ENCODE data around the gene REV3L. TPM values are rescaled to one million over a fixed set of nuclear protein-coding genes. Genes with fewer than 3 reads are reported as not detected.

The REV3L gene
- total RNA-seq, 1 experiment from 2014 or later: 12.8 TPM

DNA sequence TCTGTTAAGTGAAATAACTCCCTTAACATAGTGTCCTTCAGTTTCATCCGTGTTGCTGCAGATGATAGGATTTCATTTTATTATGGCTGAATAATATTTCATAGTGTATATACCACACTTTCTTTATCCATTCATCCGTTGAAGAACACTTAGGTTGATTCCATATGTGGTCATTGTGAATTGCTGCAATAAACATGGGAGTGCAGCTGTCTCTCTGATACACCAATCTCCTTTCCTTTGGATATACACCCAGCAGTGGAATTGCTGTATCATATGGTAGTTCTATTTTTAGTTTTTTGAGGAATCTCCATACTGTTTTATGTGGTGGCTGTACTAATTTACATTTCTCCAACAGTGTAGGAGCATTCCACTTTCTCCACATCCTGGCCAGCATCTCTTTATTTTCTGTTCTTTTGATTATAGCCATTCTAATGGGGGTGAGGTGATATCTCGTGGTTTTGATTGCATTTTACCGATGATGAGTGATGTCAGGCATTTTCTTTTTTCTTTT, 202.5 kb downstream of the REV3L start:
- BruUV-seq (replicated peaks): no TSS peak
- no peak overlapping the region for H3K9ac ChIP-seq (ENCODE audit: low read length)
- H4K20me1 ChIP-seq (ENCODE audit: insufficient read depth): no peaks in the 10 kb centered on the region
- H3K27me3 ChIP-seq (ENCODE audit: insufficient read depth, low read length): no peaks in the 10 kb centered on the region
- no peaks in the 10 kb centered on the region for H3K4me1 ChIP-seq (ENCODE audit: control insufficient read depth in 1 of 2, insufficient read depth in 2 of 2, low read length in 2 of 2)
- H3K36me3 ChIP-seq (ENCODE audit: control insufficient read depth in 1 of 2, insufficient read depth in 2 of 2, low read length in 2 of 2): peaks cover 7 to 8% of the 10 kb centered on the region in 2 experiments
- H3K9me3 ChIP-seq (ENCODE audit: control insufficient read depth in 1 of 2, insufficient read depth in 1 of 2, low read depth in 1 of 2, low read length in 2 of 2): no peaks in the 10 kb centered on the region; a peak in 1 of 4 replicates
- no peak overlapping the region for H3K27ac ChIP-seq (ENCODE audit: low read depth, low read length)
- TF ChIP-seq, protein P1, sequence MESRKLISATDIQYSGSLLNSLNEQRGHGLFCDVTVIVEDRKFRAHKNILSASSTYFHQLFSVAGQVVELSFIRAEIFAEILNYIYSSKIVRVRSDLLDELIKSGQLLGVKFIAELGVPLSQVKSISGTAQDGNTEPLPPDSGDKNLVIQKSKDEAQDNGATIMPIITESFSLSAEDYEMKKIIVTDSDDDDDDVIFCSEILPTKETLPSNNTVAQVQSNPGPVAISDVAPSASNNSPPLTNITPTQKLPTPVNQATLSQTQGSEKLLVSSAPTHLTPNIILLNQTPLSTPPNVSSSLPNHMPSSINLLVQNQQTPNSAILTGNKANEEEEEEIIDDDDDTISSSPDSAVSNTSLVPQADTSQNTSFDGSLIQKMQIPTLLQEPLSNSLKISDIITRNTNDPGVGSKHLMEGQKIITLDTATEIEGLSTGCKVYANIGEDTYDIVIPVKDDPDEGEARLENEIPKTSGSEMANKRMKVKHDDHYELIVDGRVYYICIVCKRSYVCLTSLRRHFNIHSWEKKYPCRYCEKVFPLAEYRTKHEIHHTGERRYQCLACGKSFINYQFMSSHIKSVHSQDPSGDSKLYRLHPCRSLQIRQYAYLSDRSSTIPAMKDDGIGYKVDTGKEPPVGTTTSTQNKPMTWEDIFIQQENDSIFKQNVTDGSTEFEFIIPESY (IDR thresholded peaks at IDR 0.05; ENCODE audit: extremely low read depth, insufficient replicate concordance, low read length): no peak
- TF ChIP-seq, protein P2, sequence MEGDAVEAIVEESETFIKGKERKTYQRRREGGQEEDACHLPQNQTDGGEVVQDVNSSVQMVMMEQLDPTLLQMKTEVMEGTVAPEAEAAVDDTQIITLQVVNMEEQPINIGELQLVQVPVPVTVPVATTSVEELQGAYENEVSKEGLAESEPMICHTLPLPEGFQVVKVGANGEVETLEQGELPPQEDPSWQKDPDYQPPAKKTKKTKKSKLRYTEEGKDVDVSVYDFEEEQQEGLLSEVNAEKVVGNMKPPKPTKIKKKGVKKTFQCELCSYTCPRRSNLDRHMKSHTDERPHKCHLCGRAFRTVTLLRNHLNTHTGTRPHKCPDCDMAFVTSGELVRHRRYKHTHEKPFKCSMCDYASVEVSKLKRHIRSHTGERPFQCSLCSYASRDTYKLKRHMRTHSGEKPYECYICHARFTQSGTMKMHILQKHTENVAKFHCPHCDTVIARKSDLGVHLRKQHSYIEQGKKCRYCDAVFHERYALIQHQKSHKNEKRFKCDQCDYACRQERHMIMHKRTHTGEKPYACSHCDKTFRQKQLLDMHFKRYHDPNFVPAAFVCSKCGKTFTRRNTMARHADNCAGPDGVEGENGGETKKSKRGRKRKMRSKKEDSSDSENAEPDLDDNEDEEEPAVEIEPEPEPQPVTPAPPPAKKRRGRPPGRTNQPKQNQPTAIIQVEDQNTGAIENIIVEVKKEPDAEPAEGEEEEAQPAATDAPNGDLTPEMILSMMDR (IDR thresholded peaks at IDR 0.05 in 2 of 3, conservative IDR thresholded peaks at IDR 0.05 in 1 of 3; ENCODE audit: borderline replicate concordance in 1 of 3, insufficient read depth in 1 of 3, low read depth in 2 of 3, low read length in 2 of 3): no peak
- TF ChIP-seq JUND (IDR thresholded peaks at IDR 0.05) (no peak), POLR2A (IDR thresholded peaks at IDR 0.05; ENCODE audit: borderline replicate concordance, extremely low read depth, insufficient read depth, insufficient read length) (no peak), FOSL1 (IDR thresholded peaks at IDR 0.05; ENCODE audit: low read depth) (no peak), ZNF274 (IDR thresholded peaks at IDR 0.05; ENCODE audit: low read depth, low read length) (no peak), ZFX (IDR thresholded peaks at IDR 0.05) (no peak), EZH2 (IDR thresholded peaks at IDR 0.05) (no peak), YY1 (IDR thresholded peaks at IDR 0.05; ENCODE audit: extremely low read depth, insufficient replicate concordance, low read depth, low read length) (no peak), POLR2AphosphoS5 (IDR thresholded peaks at IDR 0.05; ENCODE audit: low read depth, low read length) (no peak)
- TF ChIP-seq, protein P3, sequence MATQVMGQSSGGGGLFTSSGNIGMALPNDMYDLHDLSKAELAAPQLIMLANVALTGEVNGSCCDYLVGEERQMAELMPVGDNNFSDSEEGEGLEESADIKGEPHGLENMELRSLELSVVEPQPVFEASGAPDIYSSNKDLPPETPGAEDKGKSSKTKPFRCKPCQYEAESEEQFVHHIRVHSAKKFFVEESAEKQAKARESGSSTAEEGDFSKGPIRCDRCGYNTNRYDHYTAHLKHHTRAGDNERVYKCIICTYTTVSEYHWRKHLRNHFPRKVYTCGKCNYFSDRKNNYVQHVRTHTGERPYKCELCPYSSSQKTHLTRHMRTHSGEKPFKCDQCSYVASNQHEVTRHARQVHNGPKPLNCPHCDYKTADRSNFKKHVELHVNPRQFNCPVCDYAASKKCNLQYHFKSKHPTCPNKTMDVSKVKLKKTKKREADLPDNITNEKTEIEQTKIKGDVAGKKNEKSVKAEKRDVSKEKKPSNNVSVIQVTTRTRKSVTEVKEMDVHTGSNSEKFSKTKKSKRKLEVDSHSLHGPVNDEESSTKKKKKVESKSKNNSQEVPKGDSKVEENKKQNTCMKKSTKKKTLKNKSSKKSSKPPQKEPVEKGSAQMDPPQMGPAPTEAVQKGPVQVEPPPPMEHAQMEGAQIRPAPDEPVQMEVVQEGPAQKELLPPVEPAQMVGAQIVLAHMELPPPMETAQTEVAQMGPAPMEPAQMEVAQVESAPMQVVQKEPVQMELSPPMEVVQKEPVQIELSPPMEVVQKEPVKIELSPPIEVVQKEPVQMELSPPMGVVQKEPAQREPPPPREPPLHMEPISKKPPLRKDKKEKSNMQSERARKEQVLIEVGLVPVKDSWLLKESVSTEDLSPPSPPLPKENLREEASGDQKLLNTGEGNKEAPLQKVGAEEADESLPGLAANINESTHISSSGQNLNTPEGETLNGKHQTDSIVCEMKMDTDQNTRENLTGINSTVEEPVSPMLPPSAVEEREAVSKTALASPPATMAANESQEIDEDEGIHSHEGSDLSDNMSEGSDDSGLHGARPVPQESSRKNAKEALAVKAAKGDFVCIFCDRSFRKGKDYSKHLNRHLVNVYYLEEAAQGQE (IDR thresholded peaks at IDR 0.05; ENCODE audit: low read depth): no peak
- no peak for ATAC-seq
- no peaks in the 10 kb centered on the region for H3K79me2 ChIP-seq (ENCODE audit: insufficient read depth, low read length)
- intact Hi-C loops (cut with micrococcal nuclease): no loop called here
- ChIA-PET RAD21 (ENCODE audit: low non-redundant PET in 1 of 2, low total read pairs in 2 of 2, uncharacterized antibody in 2 of 2, unreplicated experiment in 2 of 2) (no interaction called here), CTCF (no interaction called here), POLR2A (no interaction called here)
- H2AFZ ChIP-seq (ENCODE audit: low read depth, low read length, poor library complexity, severe bottlenecking): no peak overlapping the region
- H3K4me3 ChIP-seq (replicated peaks in 1 of 2; ENCODE audit: low read depth in 1 of 2, low read length in 2 of 2): no peak overlapping the region
- no peak overlapping the region for H3K4me2 ChIP-seq (ENCODE audit: low read length)
- DNase-seq (ENCODE audit: low read depth, low spot score): no peak
- H3K9me2 ChIP-seq (ENCODE audit: insufficient read depth): no peaks in the 10 kb centered on the region
